Hepatocyte (in vitro differentiated cells): Measurements from ENCODE around the gene GALNTL6.
"Not testable (repeated sequence)": the region's sequence is repeated elsewhere in the genome, so short reads cannot be mapped to it uniquely, and the experiment has no call there.

ENCODE experiments used
- EZH2 ChIP-seq: fragments of 200-600 bp; sonication (generic); IDR thresholded peaks from 2 replicates; pipeline ENCODE4 v1.6.1; 2016; ENCODE audit warnings: antibody characterized with exemption, mild to moderate bottlenecking, borderline replicate concordance
- EZH2phosphoT487 ChIP-seq: fragments of 200-600 bp; sonication (generic); IDR thresholded peaks from one replicate; pipeline ENCODE4 v1.6.1; 2018; ENCODE audit warnings: antibody characterized with exemption, mild to moderate bottlenecking, low read depth, moderate library complexity; ENCODE audit not compliant: unreplicated experiment, severe bottlenecking
- TF ChIP-seq, protein P1 (sequence below): fragments of 200-600 bp; sonication (generic); IDR thresholded peaks from 2 replicates; pipeline ENCODE4 v1.5.1; 2016; ENCODE audit warnings: antibody characterized with exemption, mild to moderate bottlenecking; ENCODE audit not compliant: poor library complexity

DNA sequence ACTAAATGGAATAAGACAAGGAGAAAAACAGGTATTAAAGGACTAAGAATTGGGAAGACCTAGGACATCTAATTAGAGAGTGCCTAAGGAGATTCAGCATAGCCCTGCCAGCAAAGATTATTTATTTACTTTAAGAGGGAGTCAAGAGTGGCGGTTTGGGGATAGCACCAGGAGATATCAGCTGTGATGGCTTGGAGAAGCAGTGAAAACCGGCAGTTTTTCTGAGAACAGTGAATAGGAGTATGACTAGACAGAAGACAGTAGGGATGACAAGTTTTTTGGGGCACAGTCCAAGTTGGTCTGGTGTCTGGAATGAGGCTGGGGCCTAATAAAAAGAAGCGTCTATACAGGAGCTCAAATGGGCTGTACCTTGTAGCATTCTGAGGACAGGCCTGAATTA, 1143.1 kb downstream of the GALNTL6 start:
- TF ChIP-seq EZH2, EZH2phosphoT487: not testable (repeated sequence)
- TF ChIP-seq, protein P1, sequence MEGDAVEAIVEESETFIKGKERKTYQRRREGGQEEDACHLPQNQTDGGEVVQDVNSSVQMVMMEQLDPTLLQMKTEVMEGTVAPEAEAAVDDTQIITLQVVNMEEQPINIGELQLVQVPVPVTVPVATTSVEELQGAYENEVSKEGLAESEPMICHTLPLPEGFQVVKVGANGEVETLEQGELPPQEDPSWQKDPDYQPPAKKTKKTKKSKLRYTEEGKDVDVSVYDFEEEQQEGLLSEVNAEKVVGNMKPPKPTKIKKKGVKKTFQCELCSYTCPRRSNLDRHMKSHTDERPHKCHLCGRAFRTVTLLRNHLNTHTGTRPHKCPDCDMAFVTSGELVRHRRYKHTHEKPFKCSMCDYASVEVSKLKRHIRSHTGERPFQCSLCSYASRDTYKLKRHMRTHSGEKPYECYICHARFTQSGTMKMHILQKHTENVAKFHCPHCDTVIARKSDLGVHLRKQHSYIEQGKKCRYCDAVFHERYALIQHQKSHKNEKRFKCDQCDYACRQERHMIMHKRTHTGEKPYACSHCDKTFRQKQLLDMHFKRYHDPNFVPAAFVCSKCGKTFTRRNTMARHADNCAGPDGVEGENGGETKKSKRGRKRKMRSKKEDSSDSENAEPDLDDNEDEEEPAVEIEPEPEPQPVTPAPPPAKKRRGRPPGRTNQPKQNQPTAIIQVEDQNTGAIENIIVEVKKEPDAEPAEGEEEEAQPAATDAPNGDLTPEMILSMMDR: not testable (repeated sequence)
